GM10248 (cell line): ENCODE data around the gene KAZN.

Experiments used
- CTCF ChIA-PET: fragments of 300-600 bp; sonication (Branson Sonifier 250); formaldehyde crosslinking; extraction: SDS; loops from one replicate; lab custom pipeline; 2021; ENCODE audit warnings: antibody characterized with exemption; lab: Yijun Ruan, JAX
- POLR2A ChIA-PET: fragments of 350-650 bp; sonication (Branson Sonifier 250); formaldehyde crosslinking; extraction: SDS; loops from one replicate; lab custom pipeline; 2020; ENCODE audit warnings: antibody characterized with exemption; lab: Yijun Ruan, JAX
- DNase-seq: peaks from one replicate; pipeline ENCODE4 v3.0.0; 2012; ENCODE audit errors: extremely low spot score
- TF ChIP-seq, protein P1 (sequence below): IDR thresholded peaks from 2 replicates; pipeline ENCODE4 v1.5.1; 2012; ENCODE audit warnings: mild to moderate bottlenecking, low read depth; ENCODE audit errors: extremely low read depth, missing control alignments, control extremely low read depth

Gene KAZN

DNA sequence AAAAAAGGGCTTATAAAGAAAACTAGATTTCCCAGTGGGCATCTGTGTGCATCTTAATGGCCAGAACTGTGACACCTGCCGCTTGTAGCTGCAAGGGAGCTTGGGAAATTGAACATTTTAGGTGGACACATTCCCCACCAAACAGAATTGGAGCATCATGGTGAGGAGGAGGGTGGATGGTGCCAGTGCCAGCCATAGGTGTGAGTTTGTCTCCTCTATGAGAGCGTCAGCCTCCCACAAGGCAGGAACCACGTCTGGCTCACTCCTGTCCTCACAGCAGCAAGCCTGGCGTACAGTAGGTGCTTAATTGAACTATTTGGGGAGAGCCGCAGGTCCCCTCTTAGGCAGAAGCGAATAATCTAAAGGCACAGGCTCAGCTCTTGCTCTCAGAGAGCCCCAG, 430.6 kb downstream of the KAZN start:
- CTCF ChIA-PET: interaction anchor here (1.4 to 1.6 kb wide), 3 partner anchors 9 to 1063 kb away, joined by 3 to 4 read pairs (median 3); no protein-coding TSS in a partner anchor
- no peak for DNase-seq
- POLR2A ChIA-PET: no interaction called here
- TF ChIP-seq, protein P1, sequence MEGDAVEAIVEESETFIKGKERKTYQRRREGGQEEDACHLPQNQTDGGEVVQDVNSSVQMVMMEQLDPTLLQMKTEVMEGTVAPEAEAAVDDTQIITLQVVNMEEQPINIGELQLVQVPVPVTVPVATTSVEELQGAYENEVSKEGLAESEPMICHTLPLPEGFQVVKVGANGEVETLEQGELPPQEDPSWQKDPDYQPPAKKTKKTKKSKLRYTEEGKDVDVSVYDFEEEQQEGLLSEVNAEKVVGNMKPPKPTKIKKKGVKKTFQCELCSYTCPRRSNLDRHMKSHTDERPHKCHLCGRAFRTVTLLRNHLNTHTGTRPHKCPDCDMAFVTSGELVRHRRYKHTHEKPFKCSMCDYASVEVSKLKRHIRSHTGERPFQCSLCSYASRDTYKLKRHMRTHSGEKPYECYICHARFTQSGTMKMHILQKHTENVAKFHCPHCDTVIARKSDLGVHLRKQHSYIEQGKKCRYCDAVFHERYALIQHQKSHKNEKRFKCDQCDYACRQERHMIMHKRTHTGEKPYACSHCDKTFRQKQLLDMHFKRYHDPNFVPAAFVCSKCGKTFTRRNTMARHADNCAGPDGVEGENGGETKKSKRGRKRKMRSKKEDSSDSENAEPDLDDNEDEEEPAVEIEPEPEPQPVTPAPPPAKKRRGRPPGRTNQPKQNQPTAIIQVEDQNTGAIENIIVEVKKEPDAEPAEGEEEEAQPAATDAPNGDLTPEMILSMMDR: no peak

DNA sequence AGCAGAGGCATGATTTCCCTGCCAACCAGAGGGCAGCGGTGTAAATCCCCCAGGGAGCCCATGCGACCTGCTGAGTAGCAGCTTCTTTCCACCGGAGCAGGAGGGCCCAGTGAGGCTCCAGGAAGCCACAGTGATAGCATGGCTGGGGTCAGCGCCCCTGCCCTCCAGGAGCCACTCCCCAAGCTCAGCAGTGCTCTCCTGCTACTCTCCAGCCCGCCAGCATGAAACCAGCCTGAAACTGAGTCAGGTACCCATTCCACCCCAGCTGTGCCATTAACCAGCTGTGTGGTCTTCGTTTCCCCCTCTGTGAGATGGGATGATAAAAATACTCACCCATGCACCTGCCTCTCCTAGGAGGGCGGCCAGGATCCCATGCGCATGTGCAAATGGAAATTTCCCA, 431.3 kb downstream of the KAZN start:
- POLR2A ChIA-PET: no interaction called here
- TF ChIP-seq, protein P1: no peak
- no peak for DNase-seq
- CTCF ChIA-PET: interaction anchor here (1.3 kb wide), 1 partner anchor 85 kb away, joined by 3 read pairs; no protein-coding TSS in a partner anchor

DNA sequence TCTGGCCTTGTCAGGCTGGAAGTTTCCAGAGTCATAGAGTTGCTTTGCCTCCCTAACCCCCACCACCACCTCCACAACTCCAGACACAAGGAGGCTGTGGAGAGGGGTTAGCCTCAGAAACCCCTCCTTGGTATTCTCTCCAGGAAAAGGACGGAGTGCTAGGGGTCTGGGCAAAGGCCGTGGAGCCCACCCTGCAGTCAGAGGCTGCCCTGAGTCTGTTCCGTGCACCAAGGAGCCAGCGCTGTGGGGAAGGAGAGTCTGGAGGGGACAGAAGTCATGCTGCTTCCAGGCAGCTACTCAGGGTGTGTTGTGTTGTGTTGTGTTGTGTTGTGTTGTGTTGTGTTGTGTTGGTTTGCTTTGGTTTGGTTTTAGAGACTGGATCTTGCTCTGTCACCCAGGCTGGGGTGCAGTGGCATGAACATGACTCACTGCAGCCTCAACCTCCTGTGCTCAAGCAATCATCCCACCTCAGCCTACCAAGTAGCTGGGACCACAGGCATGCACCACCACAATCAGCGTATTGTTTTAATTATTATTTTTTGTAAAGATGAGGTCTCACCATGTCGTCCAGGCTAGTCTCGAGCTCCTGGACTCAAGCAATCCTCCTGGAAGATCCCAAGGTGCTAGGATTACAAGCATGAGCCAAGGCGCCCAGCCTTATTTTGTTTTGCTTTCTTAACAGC, 432.9 kb downstream of the KAZN start:
- POLR2A ChIA-PET: no interaction called here
- CTCF ChIA-PET: interaction anchor here (1.3 to 2.5 kb wide), 3 partner anchors 11 to 83 kb away, joined by 3 to 7 read pairs (median 3); no protein-coding TSS in a partner anchor
- TF ChIP-seq, protein P1: no peak
- no peak for DNase-seq

DNA sequence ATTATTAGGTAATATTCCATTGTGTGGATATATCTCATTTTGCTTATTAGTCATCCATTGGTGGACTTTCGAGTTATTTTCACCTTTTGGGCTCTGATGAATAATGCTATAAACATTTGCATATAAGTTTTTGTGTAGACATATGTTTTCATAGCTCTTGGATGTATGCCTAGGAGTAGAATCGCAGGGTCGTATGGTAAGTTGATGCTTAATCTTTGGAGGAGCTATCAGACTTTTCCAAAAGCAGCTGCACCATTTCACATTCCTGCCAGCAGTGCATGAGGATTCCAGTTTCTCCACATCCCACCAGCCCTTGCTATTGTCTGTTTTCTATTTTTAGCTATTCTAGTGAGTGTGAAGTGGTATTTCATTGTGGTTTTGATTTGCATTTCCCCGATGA, 434.8 kb downstream of the KAZN start:
- ChIA-PET POLR2A (no interaction called here), CTCF (interaction anchor here (2.5 kb wide), 1 partner anchor 14 kb away, joined by 7 read pairs; no protein-coding TSS in a partner anchor)
- DNase-seq: no peak
- TF ChIP-seq, protein P1: no peak

DNA sequence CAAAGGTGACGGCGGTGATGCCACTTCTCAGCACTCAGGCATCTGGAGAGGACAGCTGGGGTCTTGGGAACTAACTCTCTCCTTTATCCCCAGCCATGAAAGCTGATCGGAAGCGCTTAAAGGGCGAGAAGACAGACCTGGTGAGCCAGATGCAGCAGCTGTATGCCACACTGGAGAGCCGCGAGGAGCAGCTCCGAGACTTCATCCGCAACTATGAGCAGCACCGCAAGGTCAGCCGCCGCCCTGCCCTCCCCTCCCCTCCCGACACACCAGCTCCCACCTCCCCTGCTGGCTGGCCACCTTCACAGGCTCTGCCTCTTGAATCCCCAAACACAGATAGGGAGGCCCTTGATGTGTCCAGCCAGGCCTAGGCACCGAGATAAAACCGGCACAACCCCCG, 436.2 kb downstream of the KAZN start:
- ChIA-PET POLR2A (no interaction called here), CTCF (interaction anchor here (0.9 to 1.7 kb wide), 2 partner anchors 8 to 12 kb away, joined by 4 to 7 read pairs; no protein-coding TSS in a partner anchor)
- TF ChIP-seq, protein P1: no peak
- no peak for DNase-seq

DNA sequence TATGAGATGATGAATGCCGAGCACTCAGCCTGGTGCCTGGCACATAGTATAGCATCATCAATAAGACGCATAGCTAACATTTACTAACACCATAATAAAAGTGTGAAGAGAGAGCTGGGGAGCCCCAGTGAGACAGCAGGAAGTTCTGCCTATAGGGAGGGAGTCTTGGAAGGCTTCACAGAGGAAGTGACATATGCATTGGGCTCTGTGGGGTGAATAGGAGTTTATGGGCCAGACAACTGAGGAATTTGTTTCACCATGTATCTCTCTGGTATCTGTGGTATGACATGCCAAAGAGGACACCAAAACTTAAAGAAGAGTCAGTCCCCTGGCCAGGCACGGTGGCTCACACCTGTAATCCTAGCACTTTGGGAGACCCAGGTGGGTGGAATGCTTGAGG, 436.8 kb downstream of the KAZN start:
- TF ChIP-seq, protein P1: no peak
- ChIA-PET POLR2A (no interaction called here), CTCF (interaction anchor here (1.7 kb wide), 1 partner anchor 12 kb away, joined by 7 read pairs; no protein-coding TSS in a partner anchor)
- DNase-seq: no peak
